ACC112 (cell line): Measurements from ENCODE around the gene C2orf92.

Experiments
- H2AFZ ChIP-seq: fragments of 200-600 bp; sonication (generic); one replicate; pipeline ENCODE4 v1.6.0; 2017; ENCODE audit warnings: antibody characterized with exemption, low read length; ENCODE audit not compliant: unreplicated experiment
- H3K27ac ChIP-seq: fragments of 200-600 bp; sonication (generic); 2 replicates; pipeline ENCODE4 v1.5.1; 2014; ENCODE audit warnings: low read depth, mild to moderate bottlenecking, antibody characterized with exemption, low read length, moderate library complexity
- H3K27me3 ChIP-seq: fragments of 200-600 bp; sonication (generic); 2 replicates; pipeline ENCODE4 v1.6.1; 2014; ENCODE audit warnings: mild to moderate bottlenecking, antibody characterized with exemption, low read length, moderate library complexity, mixed read lengths; ENCODE audit not compliant: insufficient read depth
- H3K36me3 ChIP-seq: fragments of 200-600 bp; sonication (generic); 2 replicates; pipeline ENCODE4 v1.6.1; 2016; ENCODE audit warnings: mild to moderate bottlenecking, antibody characterized with exemption, low read length, moderate library complexity, mixed read lengths; ENCODE audit not compliant: insufficient read depth
- H3K4me1 ChIP-seq: fragments of 200-600 bp; sonication (generic); one replicate; pipeline ENCODE4 v1.6.1; 2016; ENCODE audit warnings: low read length, mixed read lengths; ENCODE audit not compliant: insufficient read depth, unreplicated experiment, control insufficient read depth
- H3K4me3 ChIP-seq: fragments of 200-600 bp; sonication (generic); 2 replicates; pipeline ENCODE4 v1.5.1; 2014; ENCODE audit warnings: mild to moderate bottlenecking, low read depth, low read length
- H3K79me2 ChIP-seq: fragments of 200-600 bp; sonication (generic); one replicate; pipeline ENCODE4 v1.6.0; 2016; ENCODE audit warnings: low read length; ENCODE audit not compliant: control insufficient read depth, unreplicated experiment, insufficient read depth

The C2orf92 gene

GRCh38 chr2:97653473-97653872, 16.0 kb upstream of the C2orf92 start:
- H3K4me1 ChIP-seq, result no peaks in the 10 kb centered on the region
- H3K27me3 ChIP-seq, result no peaks in the 10 kb centered on the region
- H3K36me3 ChIP-seq, result peaks cover 43% of the 10 kb centered on the region
- no peaks in the 10 kb centered on the region for H3K79me2 ChIP-seq
- H3K27ac ChIP-seq, result no peak overlapping the region
- H2AFZ ChIP-seq, result no peak overlapping the region
- H3K4me3 ChIP-seq, result no peak overlapping the region

- H3K36me3 ChIP-seq, result peaks cover 43% of the 10 kb centered on the region
- H3K4me1 ChIP-seq, result no peaks in the 10 kb centered on the region
- H3K4me3 ChIP-seq, result no peak overlapping the region
- no peak overlapping the region for H3K27ac ChIP-seq
- no peak overlapping the region for H2AFZ ChIP-seq
- no peaks in the 10 kb centered on the region for H3K79me2 ChIP-seq
- no peaks in the 10 kb centered on the region for H3K27me3 ChIP-seq
Measured at GRCh38 chr2:97653874-97654273, 15.6 kb upstream of the C2orf92 start.

- Histone ChIP-seq H3K4me3 (no peak overlapping the region), H3K36me3 (peaks cover 43% of the 10 kb centered on the region), H3K27me3 (no peaks in the 10 kb centered on the region), H2AFZ (no peak overlapping the region), H3K4me1 (no peaks in the 10 kb centered on the region), H3K27ac (no peak overlapping the region), H3K79me2 (no peaks in the 10 kb centered on the region)
Measured at GRCh38 chr2:97654309-97654708, 15.2 kb upstream of the C2orf92 start.

GRCh38 chr2:97654791-97655190, 14.7 kb upstream of the C2orf92 start:
- Histone ChIP-seq H2AFZ (no peak overlapping the region), H3K4me1 (no peaks in the 10 kb centered on the region), H3K4me3 (no peak overlapping the region), H3K79me2 (peaks cover 1% of the 10 kb centered on the region), H3K36me3 (peaks cover 43% of the 10 kb centered on the region), H3K27ac (no peak overlapping the region), H3K27me3 (no peaks in the 10 kb centered on the region)

- Histone ChIP-seq H3K27ac (no peak overlapping the region), H3K36me3 (peaks cover 43% of the 10 kb centered on the region)
Measured at GRCh38 chr2:97656129-97656755, 13.3 kb upstream of the C2orf92 start.

GRCh38 chr2:97656905-97657587, 12.5 kb upstream of the C2orf92 start:
- Histone ChIP-seq H3K4me3 (no peak overlapping the region), H3K27ac (no peak overlapping the region), H3K4me1 (peaks cover 19% of the 10 kb centered on the region), H3K79me2 (peaks cover 24% of the 10 kb centered on the region), H3K36me3 (peaks cover 43% of the 10 kb centered on the region), H3K27me3 (no peaks in the 10 kb centered on the region), H2AFZ (no peak overlapping the region)

More at GRCh38 chr2:97656129-97656755, 13.3 kb upstream of the C2orf92 start:
- Histone ChIP-seq H2AFZ (no peak overlapping the region), H3K27me3 (no peaks in the 10 kb centered on the region), H3K79me2 (peaks cover 16% of the 10 kb centered on the region), H3K4me1 (peaks cover 11% of the 10 kb centered on the region), H3K4me3 (no peak overlapping the region)

GRCh38 chr2:97657986-97658690, 11.4 kb upstream of the C2orf92 start:
- H2AFZ ChIP-seq, result no peak overlapping the region
- no peak overlapping the region for H3K4me3 ChIP-seq
- peaks cover 25% of the 10 kb centered on the region for H3K4me1 ChIP-seq
- H3K27me3 ChIP-seq, result no peaks in the 10 kb centered on the region
- H3K36me3 ChIP-seq, result peaks cover 42% of the 10 kb centered on the region
- no peak overlapping the region for H3K27ac ChIP-seq
- peaks cover 28% of the 10 kb centered on the region for H3K79me2 ChIP-seq

GRCh38 chr2:97658691-97659157, 10.8 kb upstream of the C2orf92 start:
- no peak overlapping the region for H3K4me3 ChIP-seq
- H3K36me3 ChIP-seq, result peaks cover 36% of the 10 kb centered on the region
- no peaks in the 10 kb centered on the region for H3K27me3 ChIP-seq

GRCh38 chr2:97659256-97660043, 10.1 kb upstream of the C2orf92 start:
- Histone ChIP-seq H3K36me3 (peaks cover 29% of the 10 kb centered on the region), H2AFZ (no peak overlapping the region), H3K79me2 (peaks cover 28% of the 10 kb centered on the region)

More at GRCh38 chr2:97658691-97659157, 10.8 kb upstream of the C2orf92 start:
- peaks cover 28% of the 10 kb centered on the region for H3K79me2 ChIP-seq
- H3K27ac ChIP-seq, result no peak overlapping the region
- H2AFZ ChIP-seq, result no peak overlapping the region
- H3K4me1 ChIP-seq, result peaks cover 25% of the 10 kb centered on the region

GRCh38 chr2:97660044-97660774, 9.3 kb upstream of the C2orf92 start:
- H3K36me3 ChIP-seq, result peaks cover 21% of the 10 kb centered on the region; the same call in 1 of the 2 replicates

More at GRCh38 chr2:97659256-97660043, 10.1 kb upstream of the C2orf92 start:
- no peak overlapping the region for H3K27ac ChIP-seq
- H3K4me3 ChIP-seq, result no peak overlapping the region
- H3K27me3 ChIP-seq, result no peaks in the 10 kb centered on the region
- H3K4me1 ChIP-seq, result peaks cover 25% of the 10 kb centered on the region

More at GRCh38 chr2:97660044-97660774, 9.3 kb upstream of the C2orf92 start:
- Histone ChIP-seq H3K79me2 (peaks cover 28% of the 10 kb centered on the region), H3K4me3 (no peak overlapping the region), H2AFZ (no peak overlapping the region), H3K27me3 (no peaks in the 10 kb centered on the region), H3K27ac (no peak overlapping the region), H3K4me1 (peaks cover 30% of the 10 kb centered on the region)
